GM19099 (cell line): ENCODE data around the gene BNC2.

Source experiments
- POLR2A ChIP-seq: IDR thresholded peaks from 3 replicates; pipeline ENCODE4 v1.6.1; 2011; ENCODE audit warnings: low read depth; ENCODE audit not compliant: insufficient read length; ENCODE audit errors: extremely low read depth

Gene BNC2, protein sequence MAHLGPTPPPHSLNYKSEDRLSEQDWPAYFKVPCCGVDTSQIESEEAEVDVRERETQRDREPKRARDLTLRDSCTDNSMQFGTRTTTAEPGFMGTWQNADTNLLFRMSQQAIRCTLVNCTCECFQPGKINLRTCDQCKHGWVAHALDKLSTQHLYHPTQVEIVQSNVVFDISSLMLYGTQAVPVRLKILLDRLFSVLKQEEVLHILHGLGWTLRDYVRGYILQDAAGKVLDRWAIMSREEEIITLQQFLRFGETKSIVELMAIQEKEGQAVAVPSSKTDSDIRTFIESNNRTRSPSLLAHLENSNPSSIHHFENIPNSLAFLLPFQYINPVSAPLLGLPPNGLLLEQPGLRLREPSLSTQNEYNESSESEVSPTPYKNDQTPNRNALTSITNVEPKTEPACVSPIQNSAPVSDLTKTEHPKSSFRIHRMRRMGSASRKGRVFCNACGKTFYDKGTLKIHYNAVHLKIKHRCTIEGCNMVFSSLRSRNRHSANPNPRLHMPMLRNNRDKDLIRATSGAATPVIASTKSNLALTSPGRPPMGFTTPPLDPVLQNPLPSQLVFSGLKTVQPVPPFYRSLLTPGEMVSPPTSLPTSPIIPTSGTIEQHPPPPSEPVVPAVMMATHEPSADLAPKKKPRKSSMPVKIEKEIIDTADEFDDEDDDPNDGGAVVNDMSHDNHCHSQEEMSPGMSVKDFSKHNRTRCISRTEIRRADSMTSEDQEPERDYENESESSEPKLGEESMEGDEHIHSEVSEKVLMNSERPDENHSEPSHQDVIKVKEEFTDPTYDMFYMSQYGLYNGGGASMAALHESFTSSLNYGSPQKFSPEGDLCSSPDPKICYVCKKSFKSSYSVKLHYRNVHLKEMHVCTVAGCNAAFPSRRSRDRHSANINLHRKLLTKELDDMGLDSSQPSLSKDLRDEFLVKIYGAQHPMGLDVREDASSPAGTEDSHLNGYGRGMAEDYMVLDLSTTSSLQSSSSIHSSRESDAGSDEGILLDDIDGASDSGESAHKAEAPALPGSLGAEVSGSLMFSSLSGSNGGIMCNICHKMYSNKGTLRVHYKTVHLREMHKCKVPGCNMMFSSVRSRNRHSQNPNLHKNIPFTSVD

DNA sequence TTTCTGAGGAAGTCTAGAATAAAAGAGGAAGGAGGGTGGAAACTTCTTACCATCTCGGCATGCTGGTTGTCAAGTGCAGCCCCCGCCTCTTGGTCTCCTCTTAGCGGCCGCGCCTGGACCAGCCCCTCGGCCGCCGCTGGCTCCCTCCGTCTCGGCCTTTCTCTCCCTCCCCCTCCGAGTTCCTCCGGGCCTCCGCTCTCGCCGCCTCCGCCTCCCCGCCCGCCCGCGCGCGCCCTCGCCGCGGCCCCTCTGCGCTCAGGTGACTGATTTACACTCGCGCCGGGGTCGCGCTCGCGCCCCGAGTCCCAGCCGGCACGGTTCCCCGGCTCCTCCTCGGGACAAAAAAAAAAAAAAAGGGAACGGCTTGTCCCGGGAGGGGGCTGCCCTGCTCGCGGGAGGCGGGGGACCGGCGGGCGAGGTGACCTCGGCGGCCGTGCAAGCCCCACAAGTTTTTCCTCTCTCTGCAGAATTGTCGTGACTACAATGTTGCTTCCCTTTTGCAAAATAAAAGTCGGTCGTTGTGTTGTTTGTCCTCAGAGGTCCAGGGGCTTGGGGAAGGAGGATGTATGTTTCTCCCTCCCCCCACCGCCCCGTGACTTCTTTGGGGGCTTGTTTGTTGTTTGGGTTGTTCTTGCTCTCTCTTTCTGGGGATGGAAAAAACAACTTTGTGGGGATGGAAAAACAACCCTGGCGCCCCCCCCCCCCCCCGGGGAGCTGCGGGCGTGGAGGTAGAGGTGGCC lies at the start of gene BNC2:
Gene BNC2, minus strand, starts transcription at position 75 of the 740 bp plus-strand sequence. Its CDS starts 22 bp downstream, at position 53.
- no peak for TF ChIP-seq POLR2A

DNA sequence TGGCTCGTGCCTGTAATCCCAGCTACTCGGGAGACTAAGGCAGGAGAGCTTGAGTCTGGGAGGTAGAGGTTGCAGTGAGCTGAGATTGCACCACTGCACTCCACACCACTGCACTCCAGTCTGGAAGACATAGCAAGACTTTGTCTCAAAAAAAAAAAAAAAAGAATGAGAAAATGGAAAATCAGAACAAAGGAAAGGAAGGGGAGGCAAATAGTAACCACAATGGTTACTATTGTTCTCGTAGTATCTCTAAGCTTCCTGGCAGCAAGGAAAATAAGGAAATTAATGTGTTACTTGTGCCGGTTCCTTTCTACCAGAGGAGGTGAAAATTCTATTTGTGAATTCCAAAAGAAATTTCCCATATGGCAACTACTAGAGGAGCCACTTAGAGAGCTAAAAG lies 48.5 kb upstream of the BNC2 start:
- TF ChIP-seq POLR2A, result no peak

- TF ChIP-seq POLR2A, result no peak
Observed at GRCh38 chr9:16915126-16915831, 44.8 kb upstream of the BNC2 start.

DNA sequence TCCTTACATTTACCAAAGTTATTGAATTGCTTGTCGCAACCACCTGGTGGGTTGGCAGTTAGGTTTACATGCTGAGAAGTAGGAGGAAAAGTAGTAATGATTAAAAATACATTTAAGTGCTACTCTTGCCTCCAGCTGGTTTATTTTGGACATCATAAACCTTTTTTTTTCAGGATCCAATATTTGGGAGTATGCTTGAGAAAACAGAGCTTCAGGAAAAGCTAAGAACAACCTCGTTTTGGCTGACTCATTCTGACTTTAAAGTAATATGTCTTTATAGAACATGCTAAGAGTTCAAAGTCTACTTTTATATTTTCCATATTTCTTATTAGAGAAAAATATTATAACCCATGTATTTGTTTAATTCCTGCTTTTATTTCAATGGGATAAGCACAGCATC lies 41.7 kb upstream of the BNC2 start:
- TF ChIP-seq POLR2A, result no peak

- TF ChIP-seq POLR2A, result no peak
Observed at GRCh38 chr9:16904655-16905054, 34.2 kb upstream of the BNC2 start.

- TF ChIP-seq POLR2A, result no peak
Observed at GRCh38 chr9:16901590-16901989, 31.1 kb upstream of the BNC2 start.

- TF ChIP-seq POLR2A, result no peak
Observed at GRCh38 chr9:16899606-16900005, 29.1 kb upstream of the BNC2 start.

- TF ChIP-seq POLR2A, result no peak
Observed at GRCh38 chr9:16898464-16898863, 28.0 kb upstream of the BNC2 start.

- TF ChIP-seq POLR2A, result no peak
Observed at GRCh38 chr9:16888594-16888993, 18.1 kb upstream of the BNC2 start.

DNA sequence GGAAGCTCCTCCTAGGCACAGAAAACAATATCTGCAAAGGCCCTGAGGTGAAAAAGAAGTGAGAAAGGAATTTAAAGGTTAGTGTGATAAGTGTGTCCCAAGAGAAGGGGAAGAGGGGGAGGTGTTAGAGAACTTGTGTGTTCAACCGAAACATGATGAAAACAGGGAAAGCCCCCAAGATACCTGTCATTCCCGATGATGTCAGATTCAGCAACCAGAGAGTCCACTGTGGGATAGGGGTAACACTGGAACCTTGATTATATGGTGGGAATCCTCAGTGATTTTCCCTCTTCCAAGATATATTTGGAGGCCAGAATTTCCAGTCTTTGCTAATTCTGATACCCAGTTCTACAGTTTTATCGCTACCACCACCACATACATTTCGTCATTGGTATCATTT lies 15.5 kb upstream of the BNC2 start:
- no peak for TF ChIP-seq POLR2A

DNA sequence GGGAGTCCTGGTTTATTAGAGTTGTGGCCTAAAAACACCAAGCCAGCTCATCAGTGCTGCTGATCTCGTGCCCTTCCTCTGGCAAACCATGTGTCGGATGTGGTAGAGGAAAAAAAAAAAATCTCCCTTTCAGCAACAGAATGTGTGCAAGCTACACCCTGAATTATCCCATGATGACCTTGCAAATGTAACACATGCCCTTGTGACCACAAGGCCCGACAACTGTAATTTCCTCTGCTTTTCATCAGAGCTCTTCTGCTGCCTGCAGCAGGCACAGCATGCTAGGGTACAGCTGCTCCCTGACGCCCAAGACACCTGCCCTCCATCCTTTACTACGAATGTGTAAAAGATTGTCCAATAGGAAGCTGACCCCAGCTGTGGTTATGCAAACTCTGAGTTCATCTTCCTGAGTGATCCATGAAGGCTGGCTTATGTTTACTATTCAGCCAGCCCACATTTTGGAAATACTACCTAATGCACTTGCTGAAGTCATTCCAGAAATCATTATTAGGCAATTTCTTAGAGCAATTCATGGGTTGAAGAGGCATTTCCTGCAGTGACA lies 14.6 kb upstream of the BNC2 start:
- TF ChIP-seq POLR2A, result no peak

DNA sequence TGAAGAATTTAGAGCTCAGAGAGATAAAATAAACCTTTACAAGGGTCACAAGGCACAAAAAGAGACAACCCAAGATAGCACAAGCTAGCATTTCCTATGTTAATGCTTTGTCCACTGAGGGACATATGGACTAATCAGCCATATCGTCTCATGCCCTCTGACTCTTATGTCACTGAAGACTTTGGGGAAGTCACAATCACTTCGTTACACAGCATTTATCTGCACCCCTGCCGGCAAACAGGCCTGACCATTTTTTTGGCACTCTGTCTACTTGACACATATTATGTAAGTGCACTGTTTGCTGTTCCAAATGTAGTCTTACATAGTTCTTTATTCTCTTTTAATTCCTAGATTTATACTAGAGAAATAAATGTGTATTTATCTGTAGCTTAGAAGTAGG lies 13.9 kb upstream of the BNC2 start:
- TF ChIP-seq POLR2A, result no peak

DNA sequence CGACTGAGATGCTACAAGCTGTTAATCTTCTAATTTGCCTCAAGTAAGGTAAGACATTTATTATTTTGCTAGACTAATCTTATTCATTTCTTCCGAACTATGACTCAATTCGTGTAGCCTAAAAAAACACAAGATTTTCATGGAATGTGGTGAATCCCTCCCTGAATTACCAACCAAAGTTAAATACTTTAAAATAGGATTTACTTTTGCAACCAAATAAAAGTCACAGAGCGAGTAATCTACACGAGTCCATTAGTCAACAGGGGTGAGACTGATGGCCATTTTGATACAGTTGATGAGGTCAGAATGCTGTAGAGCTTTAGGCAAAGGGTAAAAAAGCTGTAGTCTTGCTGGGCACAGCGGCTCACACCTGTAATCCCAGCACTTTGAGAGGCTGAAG lies 13.1 kb upstream of the BNC2 start:
- no peak for TF ChIP-seq POLR2A

DNA sequence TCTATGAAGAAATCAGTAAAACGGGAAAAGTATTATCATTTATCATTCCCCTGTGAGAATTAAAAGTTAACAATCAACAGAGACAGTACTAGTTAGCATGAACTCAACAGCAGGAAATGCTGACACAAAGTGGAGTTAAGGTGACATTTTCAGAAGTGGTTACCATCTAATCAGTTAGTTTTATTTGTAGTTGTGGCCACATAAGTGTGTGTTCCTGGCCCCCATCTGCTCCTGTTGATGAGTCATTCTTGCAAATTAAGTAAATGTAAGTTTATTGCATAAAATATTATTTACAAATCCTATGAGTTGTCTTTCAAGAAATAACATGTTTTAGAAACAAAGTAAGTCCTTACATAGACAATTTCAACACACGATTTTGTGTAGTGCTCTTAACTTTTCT lies 8.9 kb upstream of the BNC2 start:
- TF ChIP-seq POLR2A, result no peak
